Measurements from ENCODE around the gene GRM6. TPM values are rescaled to one million over a fixed set of nuclear protein-coding genes. Genes with fewer than 3 reads are reported as not detected.

GRM6 gene
- total RNA-seq, result not detected
- long read RNA-seq, partial matches to known transcripts, result 0 of 1 reads
- long read RNA-seq, other reads (novel, unspliced or antisense), result 1 of 1 reads

DNA sequence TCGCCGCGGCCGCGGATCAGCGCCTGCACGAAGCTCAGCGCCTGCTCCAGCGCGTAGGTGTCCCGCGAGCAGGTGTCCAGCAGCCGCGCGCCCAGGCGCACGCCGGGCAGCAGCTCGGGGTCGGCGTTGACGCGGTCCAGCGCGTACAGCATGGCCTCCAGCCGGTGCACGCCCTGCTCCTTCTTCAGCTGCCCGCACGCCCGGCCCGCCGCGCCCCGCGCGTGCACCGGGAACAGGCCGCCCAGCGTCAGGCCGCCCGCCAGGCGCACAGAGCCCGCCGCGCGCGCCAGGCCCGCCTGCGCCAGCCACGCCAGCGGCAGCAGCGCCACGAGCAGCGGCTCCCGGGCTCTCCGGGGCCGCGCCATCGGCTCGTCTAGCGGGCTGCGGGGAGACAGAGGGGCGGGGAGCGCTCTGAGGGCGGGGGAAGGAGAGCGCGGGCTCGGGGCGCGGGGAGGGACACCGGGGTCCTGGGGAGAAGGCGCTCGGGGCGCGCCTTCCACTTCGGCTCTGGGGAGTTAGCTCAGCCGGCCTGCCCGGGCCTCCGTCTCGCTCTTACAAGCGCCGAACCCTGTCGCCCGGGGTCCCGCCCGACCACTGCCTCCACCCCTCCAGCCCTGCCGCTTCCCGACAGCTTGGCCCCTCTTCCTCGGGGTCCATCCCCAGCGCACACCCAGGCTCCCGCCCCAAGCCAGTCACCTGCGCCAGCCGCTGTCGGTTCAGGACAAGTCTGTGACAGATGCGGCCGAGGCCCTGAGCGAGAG lies at the start of gene GRM6:
Gene GRM6, minus strand, starts transcription at position 741 of the 761 bp plus-strand sequence. Its CDS starts 376 bp downstream, at position 365.
- no peak for DNase-seq (ENCODE audit: low spot score)
- intact Hi-C loops (cut with DNase I), result no loop called here

DNA sequence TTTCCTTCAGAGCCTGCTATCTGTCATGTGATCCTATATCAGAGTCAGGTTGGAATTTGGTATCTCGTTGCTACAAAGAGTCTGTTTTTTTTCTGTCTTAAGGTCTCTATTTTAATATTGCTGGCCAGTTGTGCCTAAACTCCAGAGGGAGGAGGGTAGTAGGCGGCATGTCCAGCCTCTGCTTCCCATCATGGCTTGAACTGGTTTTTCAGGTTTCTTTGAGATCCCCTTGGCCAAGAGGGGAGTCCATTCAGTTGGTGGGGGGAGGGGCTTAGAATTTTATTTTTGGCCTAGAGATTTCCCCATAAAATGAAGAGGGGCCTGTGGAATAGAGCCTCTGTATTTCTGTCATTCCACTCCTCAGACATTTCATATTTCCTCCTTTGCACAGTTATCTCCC lies 49.6 kb upstream of the GRM6 start:
- DNase-seq (ENCODE audit: low spot score), result no peak
- intact Hi-C loops (cut with DNase I), result no loop called here

DNA sequence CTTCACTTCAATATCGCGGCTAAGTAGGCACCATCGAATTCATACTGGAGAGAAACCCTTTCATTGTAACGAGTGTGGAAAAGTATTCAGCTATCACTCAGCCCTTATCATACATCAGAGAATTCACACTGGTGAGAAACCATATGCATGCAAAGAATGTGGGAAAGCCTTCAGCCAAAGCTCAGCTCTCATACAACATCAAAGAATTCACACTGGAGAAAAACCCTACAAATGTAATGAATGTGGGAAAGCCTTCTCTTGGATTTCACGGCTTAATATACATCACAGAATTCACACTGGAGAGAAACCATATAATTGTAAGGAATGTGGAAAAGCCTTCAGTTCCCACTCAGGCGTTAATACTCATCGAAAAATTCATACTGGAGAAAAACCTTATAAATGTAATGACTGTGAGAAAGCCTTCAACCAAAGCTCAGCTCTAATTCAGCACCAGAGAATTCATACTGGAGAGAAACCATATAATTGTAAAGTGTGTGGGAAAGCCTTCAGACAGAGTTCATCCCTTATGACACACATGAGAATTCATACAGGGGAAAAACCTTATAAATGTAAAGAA lies 38.0 kb upstream of the GRM6 start:
- no peak for DNase-seq (ENCODE audit: low spot score)
- intact Hi-C loops (cut with DNase I), result no loop called here

DNA sequence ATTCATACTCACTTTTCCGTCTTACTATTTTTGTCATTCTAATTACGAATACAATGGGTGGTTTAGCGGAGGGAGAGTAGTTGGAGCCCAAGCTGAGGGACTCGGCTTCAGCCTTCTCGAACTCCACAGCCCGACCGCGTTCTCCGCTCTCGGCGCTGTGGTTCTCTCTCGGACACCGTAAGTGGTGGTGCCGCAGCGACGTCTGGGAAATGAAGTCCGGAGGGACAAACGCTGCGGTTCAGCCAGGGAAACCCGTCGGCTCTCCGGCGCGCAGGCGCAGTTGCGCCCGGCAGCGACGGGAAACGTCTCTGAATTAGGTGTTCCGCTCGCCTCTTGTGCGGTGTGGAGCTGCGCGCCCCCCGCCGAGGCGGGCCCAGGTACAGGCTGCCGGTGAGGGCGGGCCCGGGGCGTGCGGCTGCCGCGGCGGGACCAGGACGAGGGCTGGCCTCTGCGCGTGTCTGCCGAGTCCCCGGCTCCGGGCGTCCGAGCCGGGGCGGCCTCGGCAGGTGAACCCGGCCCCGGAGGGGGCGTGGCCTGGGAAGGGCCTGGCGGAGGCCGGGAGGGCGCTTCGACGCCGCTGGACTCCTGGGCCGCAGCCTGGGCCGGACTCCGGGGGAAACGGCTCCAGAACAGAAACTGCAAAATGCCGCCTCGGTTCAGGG lies 28.5 kb upstream of the GRM6 start, which contains the start of gene ZNF879:
Gene ZNF879, plus strand, starts transcription at position 277 of the 662 bp plus-strand sequence. CDS start 1,201 bp downstream, outside the sequence.
- peak; percentile 95 for DNase-seq (ENCODE audit: low spot score)
- intact Hi-C loops (cut with DNase I), result loop anchor here (1.0 to 5.0 kb wide), 4 partner anchors 37 to 396 kb away; partner anchors contain the start of genes CLK4, ZFP2, ZNF354C and ZNF454

DNA sequence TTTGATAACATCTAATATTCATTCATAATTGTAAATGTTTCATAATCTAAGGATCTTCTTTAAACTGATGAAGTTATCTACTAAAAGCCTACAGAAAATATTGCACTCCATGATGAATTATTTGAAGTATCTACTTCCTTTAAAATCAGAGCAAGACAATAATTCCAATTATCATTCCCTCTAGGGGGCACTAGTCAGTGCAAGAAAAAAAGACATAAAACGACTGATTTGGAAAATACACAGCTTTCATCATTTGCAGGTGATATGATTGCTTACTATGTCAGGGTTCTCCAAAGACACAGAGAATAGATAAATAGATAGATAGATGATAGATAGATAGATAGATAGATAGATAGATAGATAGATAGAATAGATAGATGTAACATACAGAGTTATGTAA lies 13.5 kb upstream of the GRM6 start:
- DNase-seq (ENCODE audit: low spot score), result no peak
- intact Hi-C loops (cut with DNase I), result no loop called here

DNA sequence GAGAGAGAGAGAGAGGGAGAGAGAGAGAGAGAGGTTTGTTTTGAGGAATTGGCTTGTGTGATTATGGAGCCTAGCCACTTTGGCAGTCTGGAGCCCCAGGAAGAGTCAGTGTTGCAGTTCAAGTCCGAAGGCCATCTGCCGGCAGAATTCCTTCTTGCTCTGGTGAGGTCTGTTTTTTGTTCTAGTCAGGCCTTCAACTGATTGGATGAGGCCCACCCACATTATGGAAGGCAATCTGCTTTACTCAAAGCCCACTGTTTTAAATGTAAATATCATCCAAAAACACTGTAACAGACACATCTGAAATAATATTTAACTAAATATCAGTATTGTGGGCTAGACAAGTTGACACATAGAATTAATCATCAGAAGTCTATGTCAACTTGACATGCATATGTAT lies 11.4 kb upstream of the GRM6 start:
- no peak for DNase-seq (ENCODE audit: low spot score)
- intact Hi-C loops (cut with DNase I), result no loop called here

DNA sequence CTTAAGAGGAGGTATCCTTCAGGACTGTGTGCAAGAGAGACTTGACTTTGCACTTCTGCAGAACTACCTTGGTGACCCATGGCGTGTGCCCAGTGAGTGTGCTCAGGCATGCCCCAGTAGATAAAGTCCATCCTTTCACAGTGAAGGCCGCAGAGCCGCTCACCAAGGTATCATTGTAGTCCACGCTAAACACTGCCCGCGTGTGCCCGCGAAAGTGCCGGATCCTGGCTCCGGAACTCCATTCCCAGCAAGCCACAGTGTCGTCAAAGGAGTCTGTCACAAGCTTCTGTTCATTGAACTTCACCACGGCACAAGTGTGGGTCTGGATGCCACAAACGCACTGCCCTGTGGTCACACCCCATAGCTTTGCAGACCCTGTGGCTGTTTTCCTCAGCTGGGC lies 3.3 kb upstream of the GRM6 start:
- intact Hi-C loops (cut with DNase I), result no loop called here
- DNase-seq (ENCODE audit: low spot score), result no peak

DNA sequence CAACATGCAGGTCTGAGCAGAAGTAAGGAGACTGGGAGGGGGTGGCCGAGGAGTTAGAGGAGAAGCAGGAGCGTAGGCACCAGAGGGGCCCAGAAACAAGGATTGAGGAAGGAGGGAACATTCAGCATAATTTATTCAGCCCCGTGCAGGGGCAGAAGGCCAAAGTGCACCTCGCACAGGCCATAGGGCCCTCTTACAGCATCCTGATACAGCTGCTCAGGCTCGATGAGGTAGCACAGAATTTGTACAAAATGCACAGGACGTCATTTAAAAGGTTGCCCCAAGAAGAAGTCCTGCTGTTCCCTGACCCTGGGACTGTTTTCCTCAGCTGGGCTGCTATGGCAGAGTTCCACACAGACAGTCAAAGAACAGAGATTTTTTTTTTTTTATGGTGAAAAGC lies 2.1 kb upstream of the GRM6 start:
- no peak for DNase-seq (ENCODE audit: low spot score)
- intact Hi-C loops (cut with DNase I), result no loop called here

DNA sequence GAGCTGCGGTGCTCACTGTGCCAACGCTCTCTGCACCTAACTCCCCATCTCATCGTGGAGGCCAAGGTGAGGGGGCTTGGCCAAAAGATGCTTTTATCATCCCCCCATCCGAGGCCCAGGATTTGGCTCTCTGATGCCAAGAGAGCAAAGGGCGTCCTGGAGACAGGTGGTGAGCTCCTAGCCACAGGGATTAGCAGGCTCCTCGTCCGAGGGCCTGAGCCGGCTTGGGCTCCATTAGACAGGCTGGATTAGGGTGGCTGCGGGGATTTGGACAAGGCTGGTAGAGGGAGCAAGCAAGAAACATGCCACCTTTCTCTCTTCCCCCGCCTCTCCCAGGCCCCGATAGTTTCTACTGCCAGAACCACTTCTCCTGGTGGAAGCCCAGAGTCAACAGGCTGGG lies 1.0 kb upstream of the GRM6 start:
- DNase-seq (ENCODE audit: low spot score), result no peak
- intact Hi-C loops (cut with DNase I), result no loop called here

DNA sequence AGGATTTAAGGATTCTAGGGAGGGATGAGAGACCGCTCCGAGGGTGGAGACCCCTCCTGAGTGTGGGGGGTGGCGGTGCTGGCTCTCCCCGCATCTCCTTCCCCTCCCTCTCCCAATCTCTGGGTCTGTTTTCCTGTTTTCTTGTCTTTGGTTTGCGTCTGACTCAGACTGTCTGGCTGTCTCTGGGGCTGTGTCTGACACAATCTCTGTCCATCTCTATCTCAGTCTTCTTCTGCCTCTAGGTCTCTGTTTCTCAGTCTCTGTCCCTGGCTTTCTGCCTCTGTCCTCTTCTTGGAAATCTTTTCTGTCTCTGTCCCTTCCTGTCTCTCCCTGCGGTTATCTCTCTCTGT lies 196 bp upstream of the GRM6 start:
- intact Hi-C loops (cut with DNase I), result no loop called here
- DNase-seq (ENCODE audit: low spot score), result no peak

DNA sequence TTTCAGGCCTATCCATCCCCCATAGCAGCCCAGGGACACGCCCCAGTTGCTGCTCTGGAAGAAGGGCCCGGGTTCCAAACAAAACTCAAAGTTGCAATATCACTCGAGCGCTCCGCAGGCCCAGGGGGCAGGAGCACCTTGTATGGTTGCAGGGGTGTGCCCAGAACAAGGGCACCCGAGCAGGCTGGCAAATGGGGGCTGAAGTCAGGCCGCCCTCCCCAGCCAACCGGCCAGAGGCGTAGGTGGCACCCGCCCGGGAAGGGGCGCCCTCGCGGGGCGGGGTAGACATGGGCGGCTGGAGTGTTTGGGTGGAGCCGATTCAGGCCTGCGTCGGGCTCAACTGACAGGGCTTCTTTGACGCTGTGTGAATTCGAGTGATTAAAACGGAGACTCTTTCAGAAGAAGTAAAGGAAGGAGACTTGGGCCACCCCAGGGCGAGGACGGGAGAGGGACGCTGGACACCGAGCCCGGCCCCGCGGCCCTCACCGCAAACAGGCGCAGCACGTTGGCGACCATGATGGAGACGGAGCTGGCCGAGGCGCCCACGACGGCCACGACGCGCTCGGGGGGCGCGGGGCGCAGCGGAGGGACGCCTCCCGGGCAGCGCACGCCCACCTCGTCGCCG lies 1.1 kb downstream of the GRM6 start:
- DNase-seq (ENCODE audit: low spot score), result no peak
- intact Hi-C loops (cut with DNase I), result no loop called here

DNA sequence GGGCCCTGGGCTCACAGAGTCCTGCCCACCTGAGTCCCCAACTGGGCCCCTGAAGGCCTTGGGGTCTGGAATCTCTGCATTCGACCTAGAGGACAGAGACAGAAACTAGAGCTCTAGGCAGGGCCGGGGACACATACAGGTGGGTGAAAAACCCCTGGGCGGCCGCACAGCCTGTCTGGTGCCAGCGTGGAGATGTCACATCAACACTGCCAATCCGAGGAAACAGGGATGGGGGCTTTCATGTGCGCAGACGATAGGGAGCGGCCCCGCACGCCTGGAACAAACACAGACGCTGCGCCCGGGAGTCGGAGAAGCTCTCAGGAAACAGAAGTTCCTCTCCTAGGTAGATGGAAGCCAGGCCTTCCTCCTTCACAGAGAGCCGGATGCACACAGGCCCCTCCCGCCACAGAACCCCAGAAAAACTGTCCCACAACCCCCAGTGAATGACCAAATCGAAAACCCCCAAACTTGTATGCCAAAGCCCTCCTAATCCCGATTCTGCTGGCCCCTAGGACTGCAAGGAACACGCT lies 1.8 kb downstream of the GRM6 start:
- DNase-seq (ENCODE audit: low spot score), result no peak
- intact Hi-C loops (cut with DNase I), result no loop called here

DNA sequence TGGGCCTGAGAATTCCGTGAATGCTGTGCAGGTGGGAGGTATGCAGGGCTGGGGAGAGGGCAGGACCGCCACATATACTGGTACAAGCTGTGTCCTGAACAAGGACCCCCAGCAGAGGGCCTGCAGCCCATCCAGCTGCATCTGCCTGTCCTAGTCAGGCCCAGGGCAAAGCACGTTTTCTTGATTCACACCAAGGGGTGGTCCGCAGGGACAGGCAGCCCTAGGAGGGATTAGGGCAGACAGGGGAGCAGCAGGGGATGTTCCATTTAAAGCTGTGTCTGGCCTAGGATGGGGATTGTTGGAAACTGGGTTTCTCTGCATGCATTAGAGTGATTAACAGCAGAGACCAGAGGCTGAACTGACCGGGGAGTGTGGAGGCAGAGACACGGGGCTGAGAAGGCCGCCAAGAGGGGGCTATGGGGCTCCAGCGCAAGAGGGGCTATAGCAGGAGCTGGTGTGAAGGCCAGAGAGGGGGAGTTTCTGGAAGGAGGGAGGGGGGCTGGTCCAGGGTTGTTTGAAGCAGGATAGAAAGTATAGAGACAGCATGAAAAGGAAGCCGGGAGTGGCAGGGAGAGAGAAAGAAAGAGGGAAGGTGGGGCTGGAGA lies 2.7 kb downstream of the GRM6 start:
- intact Hi-C loops (cut with DNase I), result no loop called here

DNA sequence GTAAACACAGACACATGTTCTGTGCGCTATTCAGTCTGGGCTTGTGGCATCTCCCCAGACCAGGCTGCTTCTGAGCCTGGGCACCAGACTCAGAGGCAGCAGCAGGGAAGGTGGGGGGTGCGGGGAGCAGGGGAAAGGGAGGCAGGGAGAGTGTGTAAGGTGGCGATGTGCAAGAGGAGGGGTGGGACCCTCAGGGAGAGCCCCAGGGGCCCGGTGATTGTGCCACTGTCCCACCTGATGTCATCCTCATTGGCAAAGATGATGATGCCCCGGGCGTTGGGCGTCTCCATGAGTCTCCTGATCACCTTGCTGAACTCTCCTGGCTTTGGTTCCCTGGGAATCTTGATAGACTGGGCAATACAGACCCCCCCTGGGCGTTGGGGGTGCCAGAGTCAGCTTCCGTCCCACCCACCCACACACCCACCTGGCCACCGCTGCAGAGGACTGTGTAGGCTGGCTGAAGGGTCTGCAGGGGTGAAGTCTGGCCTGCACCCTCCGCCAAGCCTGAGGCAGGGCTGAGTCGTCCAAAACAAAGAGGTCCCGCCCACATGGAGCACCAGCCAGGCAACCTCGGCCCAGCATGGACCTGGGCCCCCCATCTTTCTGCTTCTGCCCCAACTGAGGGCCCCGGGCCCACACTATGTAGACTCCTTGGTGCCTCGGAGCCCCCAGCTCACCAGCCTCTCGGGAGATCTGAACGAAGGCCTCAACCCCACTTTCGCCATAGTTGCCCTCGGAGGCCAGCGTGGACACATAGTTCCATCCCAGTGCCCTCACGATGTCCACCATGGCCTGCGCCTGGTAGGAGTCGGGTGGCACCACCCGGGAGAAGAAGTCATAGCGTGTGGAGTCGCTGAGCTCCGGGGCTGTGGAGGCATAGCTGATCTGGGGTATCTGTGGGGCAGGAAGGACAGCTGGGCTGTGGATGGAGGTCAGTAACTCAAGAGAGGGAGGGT lies 3.7 kb downstream of the GRM6 start:
- intact Hi-C loops (cut with DNase I), result no loop called here
- no peak for DNase-seq (ENCODE audit: low spot score)

More for the DNA sequence above, 2.7 kb downstream of the GRM6 start:
- DNase-seq (ENCODE audit: low spot score), result no peak

DNA sequence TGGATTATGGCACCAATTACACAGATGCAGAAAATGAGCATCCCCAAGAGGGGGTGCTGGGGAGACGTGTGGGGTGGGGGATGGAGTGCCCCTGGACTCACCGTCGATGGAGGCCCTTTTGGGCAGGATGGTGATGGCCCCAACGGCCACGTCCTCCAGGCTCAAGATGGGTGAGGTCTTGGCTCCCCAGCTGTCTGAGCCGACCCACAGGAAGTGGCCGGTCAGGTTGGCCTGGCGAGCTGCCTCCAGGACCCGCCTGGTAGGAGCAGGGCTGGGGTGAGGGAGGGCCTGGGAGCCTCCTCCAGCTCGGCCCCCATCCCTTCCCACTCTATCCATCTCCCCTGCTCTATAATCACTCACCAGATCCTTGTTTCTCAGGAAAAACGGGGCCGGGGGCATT lies 4.6 kb downstream of the GRM6 start:
- intact Hi-C loops (cut with DNase I), result no loop called here
- DNase-seq (ENCODE audit: low spot score), result no peak

DNA sequence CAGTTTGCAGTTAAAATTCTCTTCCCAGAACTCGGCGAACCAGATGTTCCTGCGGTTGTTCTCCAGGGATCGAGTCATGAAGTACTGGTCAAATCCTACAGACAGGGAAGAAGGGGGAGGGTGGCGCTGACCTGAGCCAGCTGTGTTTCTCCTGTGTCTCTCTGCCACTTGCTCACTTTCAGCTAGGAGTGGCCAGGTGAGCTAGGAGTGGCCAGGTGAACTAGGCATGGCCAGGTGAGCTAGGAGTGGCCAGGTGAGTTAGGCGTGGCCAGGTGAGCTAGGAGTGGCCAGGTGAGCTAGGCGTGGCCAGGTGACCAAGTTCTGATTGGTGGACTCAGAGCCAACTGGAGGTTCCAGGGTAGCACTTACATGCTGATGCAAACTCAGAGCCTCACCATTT lies 5.8 kb downstream of the GRM6 start:
- DNase-seq (ENCODE audit: low spot score), result no peak
- intact Hi-C loops (cut with DNase I), result no loop called here

DNA sequence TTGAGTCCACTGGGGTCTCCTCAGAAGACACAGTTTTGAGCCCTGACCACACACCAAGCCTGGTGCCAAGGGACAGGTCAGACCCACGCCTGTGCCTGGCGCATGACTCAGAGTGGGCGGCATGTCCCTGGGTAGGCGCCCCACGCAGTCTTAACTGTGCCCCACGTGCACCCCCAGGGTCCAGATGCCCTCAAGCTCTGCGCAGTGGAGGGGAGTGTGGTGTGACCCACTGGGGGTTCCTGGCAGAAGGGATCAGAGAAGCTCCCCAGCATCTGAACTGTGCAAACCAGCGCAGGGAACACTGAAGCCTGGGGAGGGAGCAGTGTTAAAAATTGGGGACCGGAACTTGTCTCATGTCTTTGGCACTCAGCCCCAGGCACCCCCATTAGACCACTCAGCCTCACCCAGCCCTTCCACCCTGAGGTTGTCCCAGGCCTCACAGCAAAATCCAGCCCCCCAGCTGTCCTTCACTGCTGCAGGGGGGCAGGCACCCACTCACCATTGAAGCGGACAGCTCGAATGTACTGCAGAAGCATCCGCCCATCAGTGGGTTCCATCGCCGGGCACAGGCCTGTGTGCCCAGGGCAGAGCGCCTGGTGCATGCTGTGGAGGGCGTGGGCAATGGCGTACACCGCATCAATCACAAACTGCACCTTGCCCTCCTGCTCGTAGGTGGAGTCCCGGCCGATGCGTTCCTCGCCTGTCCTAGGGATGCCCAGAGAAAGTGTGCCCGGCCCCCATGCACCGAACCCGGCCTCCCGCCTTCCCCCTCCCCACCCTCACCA lies 6.5 kb downstream of the GRM6 start:
- intact Hi-C loops (cut with DNase I), result no loop called here

More for the DNA sequence above, 6.5 kb downstream of the GRM6 start:
- DNase-seq (ENCODE audit: low spot score), result no peak
